Colon (tissue), 2 donors: ENCODE measurements around the gene CSE1L.
"Not testable (repeated sequence)": the region's sequence is repeated elsewhere in the genome, so short reads cannot be mapped to it uniquely, and the experiment has no call there.

Experiments used
- FAIRE-seq: peaks from 2 replicates; lab custom pipeline; 2012; peaks lifted over from hg19 to GRCh38; lab: Jason Lieb, UNC
- donor health status: control.
- donor health status: control.

CSE1L gene

GRCh38 chr20:49063279-49063678 lies 17.2 kb downstream of the CSE1L start:
- FAIRE-seq, result no peak

- FAIRE-seq, result no peak
These were observed 28.4 kb downstream of the CSE1L start for GRCh38 chr20:49074521-49074920.

GRCh38 chr20:49078310-49078709 lies 32.2 kb downstream of the CSE1L start:
- FAIRE-seq, result no peak

GRCh38 chr20:49082295-49082694 lies 36.2 kb downstream of the CSE1L start:
- not testable (repeated sequence) for FAIRE-seq

- no peak for FAIRE-seq
These were observed 45.0 kb downstream of the CSE1L start for GRCh38 chr20:49091104-49091503.

- no peak for FAIRE-seq
These were observed 45.6 kb downstream of the CSE1L start for GRCh38 chr20:49091762-49092161.

GRCh38 chr20:49096203-49096730 lies 50.2 kb downstream of the CSE1L start:
- no peak for FAIRE-seq

- no peak for FAIRE-seq
These were observed 51.0 kb downstream of the CSE1L start for GRCh38 chr20:49097159-49097558.

- no peak for FAIRE-seq
These were observed 52.0 kb downstream of the CSE1L start for GRCh38 chr20:49098136-49098535.

- no peak for FAIRE-seq
These were observed 52.9 kb downstream of the CSE1L start for GRCh38 chr20:49099011-49099410.

GRCh38 chr20:49100292-49100691 lies 54.2 kb downstream of the CSE1L start:
- FAIRE-seq, result not testable (repeated sequence)

GRCh38 chr20:49100972-49101371 lies 54.9 kb downstream of the CSE1L start:
- FAIRE-seq, result no peak

GRCh38 chr20:49103019-49103418 lies 56.9 kb downstream of the CSE1L start:
- no peak for FAIRE-seq

- FAIRE-seq, result no peak
These were observed 57.7 kb downstream of the CSE1L start for GRCh38 chr20:49103647-49104364.

- no peak for FAIRE-seq
These were observed 58.2 kb downstream of the CSE1L start for GRCh38 chr20:49104365-49104648.

GRCh38 chr20:49104979-49105547 lies 59.0 kb downstream of the CSE1L start:
- not testable (repeated sequence) for FAIRE-seq

- FAIRE-seq, result no peak
These were observed 60.2 kb downstream of the CSE1L start for GRCh38 chr20:49106328-49106727.

- no peak for FAIRE-seq
These were observed 64.9 kb downstream of the CSE1L start for GRCh38 chr20:49110767-49111694.

- FAIRE-seq, result no peak
These were observed 66.6 kb downstream of the CSE1L start for GRCh38 chr20:49112596-49113274.

GRCh38 chr20:49115564-49115963 lies 69.5 kb downstream of the CSE1L start:
- no peak for FAIRE-seq

GRCh38 chr20:49118307-49118706 lies 72.2 kb downstream of the CSE1L start:
- FAIRE-seq, result no peak

GRCh38 chr20:49119988-49120387 lies 73.9 kb downstream of the CSE1L start:
- no peak for FAIRE-seq
